ENCODE data around the gene FOLR1. TPM values are rescaled to one million over a fixed set of nuclear protein-coding genes. Genes with fewer than 3 reads are reported as not detected.
"Not testable (repeated sequence)": the region's sequence is repeated elsewhere in the genome, so short reads cannot be mapped to it uniquely, and the experiment has no call there.

The FOLR1 gene
- total RNA-seq, 2 experiments from 2014 or later = not detected

GRCh38 chr11:72189455-72190250 is 2.3 kb upstream of the FOLR1 start:
- ChIA-PET POLR2A (no interaction called here), CTCF (interaction anchor here (1.1 to 2.0 kb wide), 2 partner anchors 46 to 165 kb away, joined by 4 to 6 read pairs; no protein-coding TSS in a partner anchor)
- H3K27me3 Mint-ChIP-seq = no peaks in the 10 kb centered on the region
- no peaks in the 10 kb centered on the region for H3K4me1 Mint-ChIP-seq (ENCODE audit: low read depth)
- DNase-seq = no peak
- intact Hi-C loops (cut with micrococcal nuclease) = no loop called here
- no peak overlapping the region for H3K27ac Mint-ChIP-seq
- no peaks in the 10 kb centered on the region for H3K36me3 Mint-ChIP-seq
- no peaks in the 10 kb centered on the region for H3K9me3 Mint-ChIP-seq
- H3K4me3 Mint-ChIP-seq = no peak overlapping the region

GRCh38 chr11:72190631-72191071 is 1.3 kb upstream of the FOLR1 start:
- Mint-ChIP-seq H3K9me3 (no peaks in the 10 kb centered on the region), H3K4me1 (ENCODE audit: low read depth) (no peaks in the 10 kb centered on the region), H3K36me3 (no peaks in the 10 kb centered on the region), H3K4me3 (no peak overlapping the region), H3K27me3 (no peaks in the 10 kb centered on the region), H3K27ac (no peak overlapping the region)
- ChIA-PET POLR2A (no interaction called here), CTCF (interaction anchor here (1.1 kb wide), 1 partner anchor 46 kb away, joined by 5 read pairs; no protein-coding TSS in a partner anchor)
- DNase-seq = no peak
- intact Hi-C loops (cut with micrococcal nuclease) = no loop called here

GRCh38 chr11:72195518-72196270 is 3.8 kb downstream of the FOLR1 start:
- intact Hi-C loops (cut with micrococcal nuclease) = no loop called here
- no peaks in the 10 kb centered on the region for H3K4me1 Mint-ChIP-seq (ENCODE audit: low read depth)
- no peaks in the 10 kb centered on the region for H3K36me3 Mint-ChIP-seq
- ChIA-PET POLR2A (no interaction called here), CTCF (interaction anchor here (0.9 to 1.5 kb wide), 2 partner anchors 12 to 218 kb away, joined by 3 read pairs; no protein-coding TSS in a partner anchor)
- no peaks in the 10 kb centered on the region for H3K9me3 Mint-ChIP-seq
- H3K27me3 Mint-ChIP-seq = peaks cover 3% of the 10 kb centered on the region
- DNase-seq = no peak
- no peak overlapping the region for H3K27ac Mint-ChIP-seq
- no peak overlapping the region for H3K4me3 Mint-ChIP-seq

DNA sequence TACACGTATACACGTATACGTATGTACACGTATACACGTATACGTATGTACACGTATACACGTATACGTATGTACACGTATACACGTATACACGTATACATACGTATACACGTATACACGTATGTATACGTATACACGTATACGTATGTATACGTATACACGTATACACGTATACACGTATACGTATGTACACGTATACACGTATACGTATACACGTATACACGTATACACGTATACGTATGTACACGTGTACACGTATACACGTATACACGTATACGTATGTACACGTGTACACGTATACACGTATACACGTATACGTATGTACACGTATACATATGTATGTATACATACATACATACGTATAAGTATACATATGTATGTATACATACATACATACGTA is 9.5 kb downstream of the FOLR1 start:
- CTCF ChIA-PET; H3K4me3 Mint-ChIP-seq; H3K27me3 Mint-ChIP-seq; DNase-seq; intact Hi-C loops (cut with micrococcal nuclease); H3K27ac Mint-ChIP-seq; POLR2A ChIA-PET; H3K9me3 Mint-ChIP-seq; H3K4me1 Mint-ChIP-seq (ENCODE audit: low read depth); H3K36me3 Mint-ChIP-seq: not testable (repeated sequence)

GRCh38 chr11:72202571-72202970 is 10.6 kb downstream of the FOLR1 start:
- H3K9me3 Mint-ChIP-seq = no peaks in the 10 kb centered on the region
- ChIA-PET POLR2A (no interaction called here), CTCF (no interaction called here)
- DNase-seq = no peak
- no peak overlapping the region for H3K4me3 Mint-ChIP-seq
- intact Hi-C loops (cut with micrococcal nuclease) = no loop called here
- H3K27me3 Mint-ChIP-seq = peaks cover 3% of the 10 kb centered on the region
- no peak overlapping the region for H3K27ac Mint-ChIP-seq
- no peaks in the 10 kb centered on the region for H3K36me3 Mint-ChIP-seq
- no peaks in the 10 kb centered on the region for H3K4me1 Mint-ChIP-seq (ENCODE audit: low read depth)

- CTCF ChIA-PET = no interaction called here
- Mint-ChIP-seq H3K4me3 (no peak overlapping the region), H3K27ac (no peak overlapping the region), H3K4me1 (ENCODE audit: low read depth) (no peaks in the 10 kb centered on the region), H3K27me3 (peaks cover 3% of the 10 kb centered on the region), H3K36me3 (no peaks in the 10 kb centered on the region), H3K9me3 (no peaks in the 10 kb centered on the region)
- DNase-seq = no peak
- intact Hi-C loops (cut with micrococcal nuclease) = no loop called here
- POLR2A ChIA-PET = no interaction called here
These were observed 11.2 kb downstream of the FOLR1 start for GRCh38 chr11:72203163-72203562.

- Mint-ChIP-seq H3K4me3 (no peak overlapping the region), H3K4me1 (ENCODE audit: low read depth) (no peaks in the 10 kb centered on the region), H3K27ac (no peak overlapping the region), H3K36me3 (peaks cover 10% of the 10 kb centered on the region), H3K27me3 (peaks cover 7% of the 10 kb centered on the region), H3K9me3 (peaks cover 13% of the 10 kb centered on the region)
- intact Hi-C loops (cut with micrococcal nuclease) = no loop called here
- POLR2A ChIA-PET = no interaction called here
- DNase-seq = no peak
- CTCF ChIA-PET = no interaction called here
These were observed 12.9 kb downstream of the FOLR1 start for GRCh38 chr11:72204886-72205285.

DNA sequence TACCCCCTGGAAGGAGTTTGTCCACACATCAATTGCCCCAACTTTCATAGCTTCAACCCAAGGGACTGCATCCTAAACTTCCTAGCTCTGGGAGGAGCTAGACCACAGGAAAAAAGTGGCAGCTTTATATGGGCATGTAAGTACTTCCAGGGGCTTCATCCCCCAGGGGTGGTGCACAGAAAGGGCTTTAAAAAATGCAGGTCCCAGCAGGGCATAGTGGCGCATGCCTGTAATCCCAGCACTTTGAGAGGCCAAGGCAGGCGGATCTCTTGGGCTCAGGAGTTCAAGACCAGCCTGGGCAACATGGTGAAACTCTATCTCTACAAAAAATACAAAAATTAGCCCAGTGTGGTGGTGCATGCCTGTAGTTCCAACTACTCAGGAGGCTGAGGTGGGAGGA is 14.9 kb downstream of the FOLR1 start:
- H3K4me1 Mint-ChIP-seq (ENCODE audit: low read depth); CTCF ChIA-PET; DNase-seq; POLR2A ChIA-PET; H3K4me3 Mint-ChIP-seq; intact Hi-C loops (cut with micrococcal nuclease); H3K27ac Mint-ChIP-seq: not testable (repeated sequence)
- peaks cover 15% of the 10 kb centered on the region for H3K9me3 Mint-ChIP-seq
- peaks cover 12% of the 10 kb centered on the region for H3K36me3 Mint-ChIP-seq
- H3K27me3 Mint-ChIP-seq = peaks cover 11% of the 10 kb centered on the region

DNA sequence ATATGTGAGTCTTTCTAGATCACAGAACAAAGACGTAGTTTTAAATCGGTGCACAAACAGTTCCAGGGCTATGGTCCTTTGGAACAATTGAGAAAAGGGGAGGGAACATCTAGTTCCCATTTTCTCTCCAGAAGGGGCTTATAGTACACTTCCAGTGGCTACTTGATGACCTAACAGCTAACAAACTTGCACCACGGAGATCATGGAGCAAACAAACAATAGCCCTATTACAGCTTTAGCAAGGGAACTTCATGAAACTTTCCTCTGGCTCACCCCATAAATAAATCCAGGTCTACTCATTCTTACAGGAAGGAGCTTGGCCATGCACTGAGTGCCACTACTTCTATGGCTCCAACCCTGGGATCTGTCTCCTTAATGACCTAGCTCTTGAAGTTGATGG is 16.3 kb downstream of the FOLR1 start:
- intact Hi-C loops (cut with micrococcal nuclease) = no loop called here
- Mint-ChIP-seq H3K27me3 (peaks cover 12% of the 10 kb centered on the region), H3K4me3 (no peak overlapping the region), H3K27ac (no peak overlapping the region), H3K4me1 (ENCODE audit: low read depth) (no peaks in the 10 kb centered on the region), H3K36me3 (peaks cover 12% of the 10 kb centered on the region), H3K9me3 (peaks cover 15% of the 10 kb centered on the region)
- POLR2A ChIA-PET = no interaction called here
- DNase-seq = no peak
- CTCF ChIA-PET = interaction anchor here (0.9 kb wide), 1 partner anchor 24 kb away, joined by 3 read pairs; no protein-coding TSS in a partner anchor

- Mint-ChIP-seq H3K36me3 (peaks cover 12% of the 10 kb centered on the region), H3K9me3 (peaks cover 15% of the 10 kb centered on the region), H3K4me1 (ENCODE audit: low read depth) (no peaks in the 10 kb centered on the region), H3K27ac (no peak overlapping the region), H3K4me3 (no peak overlapping the region), H3K27me3 (peaks cover 12% of the 10 kb centered on the region)
- ChIA-PET POLR2A (no interaction called here), CTCF (no interaction called here)
- no peak for DNase-seq
- intact Hi-C loops (cut with micrococcal nuclease) = no loop called here
These were observed 17.2 kb downstream of the FOLR1 start for GRCh38 chr11:72209101-72209500.

GRCh38 chr11:72216638-72217037 is 24.7 kb downstream of the FOLR1 start, which contains the start of gene FOLR2:
Gene FOLR2, plus strand, starts transcription at chr11:72216794. Its CDS starts 1,791 bp downstream, at chr11:72218585.
- Mint-ChIP-seq H3K4me1 (ENCODE audit: low read depth) (no peaks in the 10 kb centered on the region), H3K27ac (no peak within 1 kb of the TSS), H3K27me3 (peaks cover 14% of the 10 kb centered on the region), H3K36me3 (no peaks in the 10 kb centered on the region), H3K4me3 (no peak within 1 kb of the TSS), H3K9me3 (no peaks in the 10 kb centered on the region)
- DNase-seq = no peak
- intact Hi-C loops (cut with micrococcal nuclease) = no loop called here
- ChIA-PET CTCF (no interaction called here), POLR2A (no interaction called here)

DNA sequence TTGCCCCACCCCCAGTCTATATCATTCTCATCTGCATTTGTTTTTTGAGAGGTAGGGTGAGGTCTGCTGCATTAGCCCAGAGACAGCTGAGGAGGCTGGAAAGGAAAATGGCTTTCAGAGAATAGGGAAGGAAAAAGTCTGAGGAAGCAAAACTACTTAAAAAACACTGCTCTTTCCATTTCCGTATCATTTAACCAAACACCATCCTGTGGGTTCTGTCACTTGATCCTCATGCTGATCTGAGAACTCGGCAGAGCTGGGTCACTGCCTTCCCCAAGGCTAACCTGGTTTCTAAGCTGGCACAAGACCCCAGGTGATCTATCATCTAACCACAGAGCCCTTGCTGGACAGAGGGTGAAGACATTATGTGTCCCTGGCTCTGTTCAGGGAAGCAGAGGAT is 25.9 kb downstream of the FOLR1 start:
- DNase-seq = no peak
- no peaks in the 10 kb centered on the region for H3K9me3 Mint-ChIP-seq
- no peak overlapping the region for H3K27ac Mint-ChIP-seq
- CTCF ChIA-PET = interaction anchor here (2.0 kb wide), 1 partner anchor 20 kb away, joined by 5 read pairs; no protein-coding TSS in a partner anchor
- POLR2A ChIA-PET = no interaction called here
- no peaks in the 10 kb centered on the region for H3K36me3 Mint-ChIP-seq
- H3K4me1 Mint-ChIP-seq (ENCODE audit: low read depth) = peaks cover 8% of the 10 kb centered on the region
- intact Hi-C loops (cut with micrococcal nuclease) = no loop called here
- H3K27me3 Mint-ChIP-seq = peaks cover 13% of the 10 kb centered on the region
- H3K4me3 Mint-ChIP-seq = no peak overlapping the region
